GM12878 (cell line): ENCODE results near the gene TMEM86B. TPM values are rescaled to one million over a fixed set of nuclear protein-coding genes. Genes with fewer than 3 reads are reported as not detected.

Experiments
- CEBPB ChIP-seq, 2 experiments: fragments of 150-350 bp in 1 of 2; IDR thresholded peaks; 2 replicates each; pipeline ENCODE4 v1.6.1; 2012 to 2014; ENCODE audit warnings: low read depth in 2 of 2, low read length in 2 of 2, borderline replicate concordance in 1 of 2, inconsistent platforms in 1 of 2
- EGR1 ChIP-seq, 2 experiments: IDR thresholded peaks; 1 replicate in 1 of 2; 2 replicates in 1 of 2; pipeline ENCODE4 v1.6.1; 2011 to 2012; ENCODE audit warnings: low read depth in 2 of 2, low read length in 2 of 2, borderline replicate concordance in 1 of 2, mild to moderate bottlenecking in 1 of 2, moderate library complexity in 1 of 2
- FOS ChIP-seq: IDR thresholded peaks from 3 replicates; pipeline ENCODE4 v1.6.1; 2011; ENCODE audit warnings: borderline replicate concordance; ENCODE audit not compliant: insufficient read length; ENCODE audit errors: extremely low read depth
- FOXM1 ChIP-seq: IDR thresholded peaks from 2 replicates; pipeline ENCODE4 v1.6.1; 2012; ENCODE audit warnings: low read depth, mild to moderate bottlenecking, inconsistent platforms, low read length, moderate library complexity
- GATAD2B ChIP-seq: fragments of 450-650 bp; conservative IDR thresholded peaks from 2 replicates; pipeline ENCODE4 v1.6.1; 2017; ENCODE audit warnings: low read depth, mild to moderate bottlenecking, moderate library complexity
- HDGF ChIP-seq: fragments of 450-650 bp; IDR thresholded peaks from 2 replicates; pipeline ENCODE4 v1.6.1; 2016; ENCODE audit warnings: antibody characterized with exemption
- IRF3 ChIP-seq: fragments of 450-650 bp; IDR thresholded peaks from 2 replicates; pipeline ENCODE4 v1.6.1; 2014; ENCODE audit warnings: mild to moderate bottlenecking
- JUND ChIP-seq: IDR thresholded peaks from 2 replicates; pipeline ENCODE4 v1.6.1; 2012; ENCODE audit warnings: low read depth, mild to moderate bottlenecking, low read length, improper control_type of control experiment, moderate library complexity
- KDM1A ChIP-seq: fragments of 200-600 bp; sonication (generic); IDR thresholded peaks from 2 replicates; pipeline ENCODE4 v1.6.1; 2016; ENCODE audit warnings: borderline replicate concordance
- KLF5 ChIP-seq: fragments of 450-650 bp; IDR thresholded peaks from 2 replicates; pipeline ENCODE4 v1.6.1; 2014; ENCODE audit warnings: mild to moderate bottlenecking; ENCODE audit not compliant: partially characterized antibody
- MEF2B ChIP-seq: fragments of 450-650 bp; IDR thresholded peaks from 2 replicates; pipeline ENCODE4 v1.6.1; 2018; ENCODE audit warnings: mild to moderate bottlenecking, moderate library complexity; ENCODE audit not compliant: partially characterized antibody, poor library complexity, severe bottlenecking
- MTA3 ChIP-seq: IDR thresholded peaks from 2 replicates; pipeline ENCODE4 v1.6.1; 2012; ENCODE audit warnings: low read length, inconsistent platforms, borderline replicate concordance
- NRF1 ChIP-seq: conservative IDR thresholded peaks from 2 replicates; pipeline ENCODE4 v1.6.1; 2011; ENCODE audit warnings: mild to moderate bottlenecking, low read depth, low read length, improper control_type of control experiment
- SMARCA5 ChIP-seq: fragments of 450-650 bp; IDR thresholded peaks from 2 replicates; pipeline ENCODE4 v1.6.1; 2017; ENCODE audit warnings: mild to moderate bottlenecking
- SMC3 ChIP-seq: IDR thresholded peaks from 2 replicates; pipeline ENCODE4 v1.6.1; 2011; ENCODE audit warnings: low read length, improper control_type of control experiment, borderline replicate concordance
- SP1 ChIP-seq: IDR thresholded peaks from one replicate; pipeline ENCODE4 v1.6.1; 2011; ENCODE audit warnings: low read depth, low read length
- SPI1 ChIP-seq: IDR thresholded peaks from 2 replicates; pipeline ENCODE4 v1.6.1; 2011; ENCODE audit warnings: low read depth, mild to moderate bottlenecking, low read length, moderate library complexity, borderline replicate concordance; ENCODE audit not compliant: insufficient read depth
- TAF1 ChIP-seq: IDR thresholded peaks from 2 replicates; pipeline ENCODE4 v1.6.1; 2011; ENCODE audit warnings: mild to moderate bottlenecking, low read depth, low read length, borderline replicate concordance
- TCF12 ChIP-seq: IDR thresholded peaks from 2 replicates; pipeline ENCODE4 v1.6.1; 2011; ENCODE audit warnings: low read depth, mild to moderate bottlenecking, low read length
- TCF7 ChIP-seq: IDR thresholded peaks from 2 replicates; pipeline ENCODE4 v1.6.1; 2014; ENCODE audit warnings: antibody characterized with exemption, borderline replicate concordance
- YBX1 ChIP-seq: fragments of 450-650 bp; IDR thresholded peaks from 2 replicates; pipeline ENCODE4 v1.6.1; 2016; ENCODE audit warnings: antibody characterized with exemption
- ZBTB33 ChIP-seq: fragments of 450-650 bp; IDR thresholded peaks from 2 replicates; pipeline ENCODE4 v1.6.1; 2017; ENCODE audit warnings: mild to moderate bottlenecking
- ZNF384 ChIP-seq: IDR thresholded peaks from 2 replicates; pipeline ENCODE4 v1.6.1; 2012; ENCODE audit warnings: low read depth, mild to moderate bottlenecking, low read length, improper control_type of control experiment, borderline replicate concordance
- ZSCAN29 ChIP-seq: fragments of 450-650 bp; IDR thresholded peaks from 2 replicates; pipeline ENCODE4 v1.6.1; 2017; ENCODE audit warnings: mild to moderate bottlenecking, moderate library complexity
- polyA plus RNA-seq, 11 experiments: library from polyadenylated mRNA; depleted of rRNA in 4 of 11; unstranded in 6 of 11; stranded (reverse) in 5 of 11; fragments of >200 nt; fragmentation: Nextera tagmentation in 4 of 11; fragmentation: Illumina TruSeq in 1 of 11; extraction: Ambion mirVana in 4 of 11; extraction: Trizol in 1 of 11; gene quantifications; 1 replicate in 1 of 11; 2 replicates in 10 of 11; pipeline versions ENCODE4 v1.2.1 to v1.2.3, GENCODE V29; 2011 to 2016; ENCODE audit warnings: inconsistent platforms in 2 of 11, missing spikeins in 2 of 11, low read depth in 1 of 11
- total RNA-seq, 4 experiments: library from RNA; depleted of rRNA in 3 of 4; stranded (reverse); fragments of >200 nt in 3 of 4; fragmentation: Illumina TruSeq in 1 of 4; extraction: Trizol in 1 of 4; gene quantifications; 2 replicates each; pipeline versions ENCODE4 v1.2.1 to v1.2.3, GENCODE V29; 2013 to 2021

The TMEM86B gene
- total and polyA plus RNA-seq, 10 of the 15 experiments (the other 5 are each of a cell fraction or from before 2014, with no cell fraction given): 0.26 to 10.6 (median 1.8) TPM

- no peak for TF ChIP-seq KDM1A
- no peak for TF ChIP-seq CEBPB (IDR thresholded peaks at IDR 0.05; ENCODE audit: borderline replicate concordance in 1 of 2, low read depth in 2 of 2, low read length in 2 of 2)
- no peak for TF ChIP-seq MTA3
- TF ChIP-seq JUND: no peak
- no peak for TF ChIP-seq SMARCA5
- no peak for TF ChIP-seq MEF2B
- TF ChIP-seq KLF5: no peak
- no peak for TF ChIP-seq SMC3
- TF ChIP-seq NRF1: no peak
- TF ChIP-seq FOS: no peak
- TF ChIP-seq HDGF: no peak
- TF ChIP-seq ZNF384: peak; percentile 43
- TF ChIP-seq ZBTB33: no peak
- TF ChIP-seq TCF12: peak; percentile 21; the same call in 1 of the 2 replicates
- no peak for TF ChIP-seq GATAD2B
- no peak for TF ChIP-seq IRF3
- TF ChIP-seq YBX1: no peak
- no peak for TF ChIP-seq EGR1 (IDR thresholded peaks at IDR 0.05; ENCODE audit: borderline replicate concordance in 1 of 2, low read depth in 2 of 2, low read length in 2 of 2)
- TF ChIP-seq SPI1: peak; percentile 87
- TF ChIP-seq ZSCAN29: no peak
- TF ChIP-seq FOXM1: no peak
- no peak for TF ChIP-seq TCF7
- TF ChIP-seq SP1: peak; percentile 12
- 0 out of 2 replicates have a peak, but pooled peaks have one; percentile 17 for TF ChIP-seq TAF1
Measured at GRCh38 chr19:55275851-55276719, 47.5 kb upstream of the TMEM86B start (continued).
